GM18868 (cell line): ENCODE data around the gene RIC8A.
A peak's percentile ranks its signal among the peaks of the same experiment; 100 is the strongest.
"Not testable (repeated sequence)": the region's sequence is repeated elsewhere in the genome, so short reads cannot be mapped to it uniquely, and the experiment has no call there.

Source experiments
- ATAC-seq: cut with Tn5 transposase; IDR thresholded peaks from one replicate; pipeline ENCODE4 v1.9.1; 2021; ENCODE audit warnings: mild to moderate bottlenecking, moderate library complexity; ENCODE audit not compliant: unreplicated experiment

The RIC8A gene

GRCh38 chr11:207208-207862 lies at the start of gene RIC8A, which contains the start of gene BET1L:
RIC8A (plus strand) TSS chr11:207708; CDS start chr11:208855, 1,147 bp downstream.
BET1L (minus strand) TSS chr11:207399; CDS start chr11:207321, 78 bp downstream.
- ATAC-seq, result peak; percentile 79

GRCh38 chr11:180242-180641 lies 27.3 kb upstream of the RIC8A start:
- ATAC-seq, result not testable (repeated sequence)

GRCh38 chr11:189200-189783 lies 18.2 kb upstream of the RIC8A start:
- not testable (repeated sequence) for ATAC-seq

- ATAC-seq, result peak; percentile 79
Observed at GRCh38 chr11:189843-190311, 17.6 kb upstream of the RIC8A start.

GRCh38 chr11:190546-190945 lies 17.0 kb upstream of the RIC8A start:
- not testable (repeated sequence) for ATAC-seq

GRCh38 chr11:191490-192478 lies 15.7 kb upstream of the RIC8A start:
- ATAC-seq, result not testable (repeated sequence)

GRCh38 chr11:192674-193128 lies 14.8 kb upstream of the RIC8A start, which contains the start of gene SCGB1C1:
SCGB1C1 (plus strand) TSS chr11:193078; CDS start chr11:193100, 22 bp downstream.
- ATAC-seq, result not testable (repeated sequence)

GRCh38 chr11:193481-193880 lies 14.0 kb upstream of the RIC8A start:
- not testable (repeated sequence) for ATAC-seq

- ATAC-seq, result no peak
Observed at GRCh38 chr11:196786-197731, 10.4 kb upstream of the RIC8A start.

- no peak for ATAC-seq
Observed at GRCh38 chr11:197741-198235, 9.7 kb upstream of the RIC8A start.

- ATAC-seq, result no peak
Observed at GRCh38 chr11:198236-198806, 9.2 kb upstream of the RIC8A start.

- ATAC-seq, result no peak
Observed at GRCh38 chr11:199004-199581, 8.4 kb upstream of the RIC8A start.

- ATAC-seq, result no peak
Observed at GRCh38 chr11:199782-200181, 7.7 kb upstream of the RIC8A start.

- ATAC-seq, result no peak
Observed at GRCh38 chr11:200224-201003, 7.1 kb upstream of the RIC8A start.

- ATAC-seq, result no peak
Observed at GRCh38 chr11:201966-202365, 5.5 kb upstream of the RIC8A start.

- no peak for ATAC-seq
Observed at GRCh38 chr11:202490-202889, 5.0 kb upstream of the RIC8A start.

GRCh38 chr11:203056-203944 lies 4.2 kb upstream of the RIC8A start:
- no peak for ATAC-seq
